Esophagus muscularis mucosa (tissue), 4 donors: ENCODE results near the gene WWC1. TPM values are rescaled to one million over a fixed set of nuclear protein-coding genes. Genes with fewer than 3 reads are reported as not detected.

Source experiments
- DNase-seq: peaks from one replicate; pipeline ENCODE4 v3.0.0-alpha.2; 2017; ENCODE audit errors: extremely low spot score
- H3K27ac ChIP-seq, 4 donors: fragments of 200-600 bp; sonication (generic); replicated peaks in 1 of 4; 1 replicate in 3 of 4; 2 replicates in 1 of 4; pipeline ENCODE4 v1.5.1; 2016 to 2019; ENCODE audit warnings: mild to moderate bottlenecking in 1 of 4
- H3K27me3 ChIP-seq, 4 donors: fragments of 200-600 bp; sonication (generic); one replicate each; pipeline versions ENCODE4 v1.5.1 to v1.6.0; 2016 to 2019
- H3K36me3 ChIP-seq, 4 donors: fragments of 200-600 bp; sonication (generic); one replicate each; pipeline ENCODE4 v1.5.1; 2016 to 2019
- H3K4me1 ChIP-seq, 4 donors: fragments of 200-600 bp; sonication (generic); one replicate each; pipeline ENCODE4 v1.5.1; 2016 to 2019
- H3K4me3 ChIP-seq, 4 donors: fragments of 200-600 bp; sonication (generic); 1 replicate in 2 of 4; 2 replicates in 2 of 4; pipeline ENCODE4 v1.5.1; 2016 to 2019; ENCODE audit warnings: mild to moderate bottlenecking in 4 of 4, moderate library complexity in 1 of 4
- H3K9me3 ChIP-seq, 4 donors: fragments of 200-600 bp; sonication (generic); 1 replicate in 3 of 4; 2 replicates in 1 of 4; pipeline ENCODE4 v1.5.1; 2016 to 2019
- EP300 ChIP-seq: sonication (generic); formaldehyde crosslinking; IDR thresholded peaks from one replicate; pipeline ENCODE4 v1.6.1; 2017; ENCODE audit warnings: antibody characterized with exemption
- POLR2A ChIP-seq: fragments of 450-650 bp; IDR thresholded peaks from one replicate; pipeline ENCODE4 v1.6.1; 2017; ENCODE audit warnings: antibody characterized with exemption, moderate library complexity, mild to moderate bottlenecking, low read depth
- POLR2AphosphoS5 ChIP-seq, 2 donors: sonication (generic); formaldehyde crosslinking; IDR thresholded peaks; one replicate each; pipeline ENCODE4 v1.6.1; 2017; ENCODE audit warnings: antibody characterized with exemption in 2 of 2
- WGBS: methylation state at CpG from one replicate; pipeline ENCODE4 v1.1.5; 2018; 5-methylcytosine and 5-hydroxymethylcytosine counted together
- intact Hi-C: fragments of 100-400 bp; cut with DNase I; formaldehyde crosslinking; loops from one replicate; pipeline ENCODE4 v1.15.1; 2023
- total RNA-seq, 4 donors: library from RNA; depleted of rRNA; stranded (reverse); fragments of >200 nt; gene quantifications; one replicate each; pipeline versions ENCODE4 v1.1.0 to v1.2.1, GENCODE V29; 2016
- TF ChIP-seq, protein P1 (sequence below), 3 experiments: fragments of 200-600 bp in 2 of 3; fragments of 450-650 bp in 1 of 3; sonication (generic) in 2 of 3; IDR thresholded peaks; one replicate each; pipeline ENCODE4 v1.5.1; 2017 to 2019; ENCODE audit warnings: antibody characterized with exemption in 3 of 3, mild to moderate bottlenecking in 2 of 3, moderate library complexity in 1 of 3

The WWC1 gene
- total RNA-seq, 4 donors from 2014 or later: 2.1 to 6.2 (median 3.2) TPM

- TF ChIP-seq POLR2A: no peak
- TF ChIP-seq POLR2AphosphoS5 (IDR thresholded peaks at IDR 0.05): no peak
- TF ChIP-seq, protein P1, sequence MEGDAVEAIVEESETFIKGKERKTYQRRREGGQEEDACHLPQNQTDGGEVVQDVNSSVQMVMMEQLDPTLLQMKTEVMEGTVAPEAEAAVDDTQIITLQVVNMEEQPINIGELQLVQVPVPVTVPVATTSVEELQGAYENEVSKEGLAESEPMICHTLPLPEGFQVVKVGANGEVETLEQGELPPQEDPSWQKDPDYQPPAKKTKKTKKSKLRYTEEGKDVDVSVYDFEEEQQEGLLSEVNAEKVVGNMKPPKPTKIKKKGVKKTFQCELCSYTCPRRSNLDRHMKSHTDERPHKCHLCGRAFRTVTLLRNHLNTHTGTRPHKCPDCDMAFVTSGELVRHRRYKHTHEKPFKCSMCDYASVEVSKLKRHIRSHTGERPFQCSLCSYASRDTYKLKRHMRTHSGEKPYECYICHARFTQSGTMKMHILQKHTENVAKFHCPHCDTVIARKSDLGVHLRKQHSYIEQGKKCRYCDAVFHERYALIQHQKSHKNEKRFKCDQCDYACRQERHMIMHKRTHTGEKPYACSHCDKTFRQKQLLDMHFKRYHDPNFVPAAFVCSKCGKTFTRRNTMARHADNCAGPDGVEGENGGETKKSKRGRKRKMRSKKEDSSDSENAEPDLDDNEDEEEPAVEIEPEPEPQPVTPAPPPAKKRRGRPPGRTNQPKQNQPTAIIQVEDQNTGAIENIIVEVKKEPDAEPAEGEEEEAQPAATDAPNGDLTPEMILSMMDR (IDR thresholded peaks at IDR 0.05): no peak
- no peak for TF ChIP-seq EP300
Observed at GRCh38 chr5:168311061-168311566, 19.7 kb downstream of the WWC1 start.

DNA sequence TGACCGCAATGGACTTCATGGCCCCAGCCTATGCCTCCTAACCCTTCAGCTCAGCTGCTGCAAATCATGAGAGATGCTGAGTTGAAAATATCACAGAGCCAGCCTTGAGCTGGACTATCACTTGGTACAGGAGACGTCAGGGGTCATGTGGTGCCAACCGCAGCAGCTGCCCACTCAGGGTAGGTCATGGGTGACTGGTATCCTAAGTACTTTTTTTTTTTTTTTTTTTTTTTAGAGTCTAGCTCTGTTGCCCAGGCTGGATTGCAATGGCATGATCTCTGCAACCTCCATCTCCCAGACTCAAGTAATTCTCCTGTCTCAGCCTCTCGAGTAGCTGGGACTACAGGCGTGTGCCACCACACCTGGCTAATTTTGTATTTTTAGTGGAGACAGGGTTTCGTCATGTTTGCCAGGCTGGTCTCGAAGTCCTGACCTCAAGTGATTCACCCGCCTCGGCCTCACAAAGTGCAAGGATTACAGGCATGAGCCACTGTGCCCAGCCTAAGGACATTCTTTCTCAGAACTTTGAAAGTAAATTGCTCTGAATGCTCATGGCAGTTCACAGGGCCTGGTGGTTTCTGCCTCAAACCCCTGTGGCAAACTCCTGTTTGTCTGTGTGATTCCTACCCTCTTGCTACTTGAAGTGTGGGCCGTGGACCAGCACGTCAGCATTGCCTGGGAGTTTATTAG lies 21.3 kb downstream of the WWC1 start:
- Histone ChIP-seq H3K4me1 (peaks cover 0 to 9% (median 4%) of the 10 kb centered on the region in 4 donors), H3K27ac (no peak overlapping the region), H3K4me3 (no peak overlapping the region), H3K36me3 (no peaks in the 10 kb centered on the region), H3K9me3 (no peaks in the 10 kb centered on the region), H3K27me3 (no peaks in the 10 kb centered on the region)
- intact Hi-C loops: no loop called here
- TF ChIP-seq, protein P1 (IDR thresholded peaks at IDR 0.05): no peak
- no peak for TF ChIP-seq POLR2AphosphoS5 (IDR thresholded peaks at IDR 0.05)
- TF ChIP-seq EP300: no peak
- 93% methylated on average over 11 of the region's 11 CpGs for WGBS
- DNase-seq: no peak

More at GRCh38 chr5:168311061-168311566, 19.7 kb downstream of the WWC1 start:
- Histone ChIP-seq H3K27ac (no peak overlapping the region), H3K27me3 (no peaks in the 10 kb centered on the region), H3K36me3 (no peaks in the 10 kb centered on the region), H3K4me1 (peaks cover 0 to 9% (median 4%) of the 10 kb centered on the region in 4 donors), H3K9me3 (no peaks in the 10 kb centered on the region), H3K4me3 (no peak overlapping the region)
- 60% methylated on average over 6 of the region's 6 CpGs for WGBS
- intact Hi-C loops: no loop called here
- no peak for DNase-seq

DNA sequence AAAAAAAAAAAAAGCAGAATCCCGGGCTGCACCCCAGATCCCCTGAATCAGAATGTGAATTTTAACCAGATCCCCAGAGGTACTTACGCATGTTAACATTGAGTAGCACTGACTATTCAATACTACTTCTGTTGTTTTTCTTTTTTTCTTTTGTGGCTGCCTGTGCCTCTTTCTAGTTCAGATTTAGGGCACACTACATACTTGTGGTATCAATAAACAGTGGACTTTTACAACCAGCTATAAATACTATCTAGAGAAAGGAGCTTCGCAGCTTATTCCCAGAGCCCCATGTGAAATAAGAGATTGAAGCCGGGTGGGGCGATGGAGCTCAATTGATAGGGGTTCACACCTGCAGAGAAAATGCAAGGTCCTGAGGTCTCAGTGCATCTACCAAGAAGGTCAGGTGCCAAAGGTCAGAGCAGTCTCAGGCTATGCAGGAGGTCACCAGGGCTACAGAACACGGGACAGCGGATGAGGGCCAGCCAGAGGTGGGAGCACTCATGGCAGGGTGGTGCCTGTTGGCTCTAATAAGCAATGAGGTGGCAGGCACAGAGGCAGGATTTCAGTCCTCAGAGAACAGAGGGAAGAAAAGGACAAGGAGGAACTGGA lies 22.3 kb downstream of the WWC1 start:
- Histone ChIP-seq H3K27me3 (no peaks in the 10 kb centered on the region), H3K4me3 (no peak overlapping the region), H3K9me3 (no peaks in the 10 kb centered on the region), H3K27ac (no peak overlapping the region), H3K36me3 (no peaks in the 10 kb centered on the region), H3K4me1 (peaks cover 0 to 9% (median 4%) of the 10 kb centered on the region in 4 donors)
- DNase-seq: no peak
- intact Hi-C loops: no loop called here
- TF ChIP-seq POLR2AphosphoS5 (IDR thresholded peaks at IDR 0.05) (no peak), EP300 (no peak)
- 91% methylated on average over 7 of the region's 7 CpGs for whole genome bisulfite sequencing

DNA sequence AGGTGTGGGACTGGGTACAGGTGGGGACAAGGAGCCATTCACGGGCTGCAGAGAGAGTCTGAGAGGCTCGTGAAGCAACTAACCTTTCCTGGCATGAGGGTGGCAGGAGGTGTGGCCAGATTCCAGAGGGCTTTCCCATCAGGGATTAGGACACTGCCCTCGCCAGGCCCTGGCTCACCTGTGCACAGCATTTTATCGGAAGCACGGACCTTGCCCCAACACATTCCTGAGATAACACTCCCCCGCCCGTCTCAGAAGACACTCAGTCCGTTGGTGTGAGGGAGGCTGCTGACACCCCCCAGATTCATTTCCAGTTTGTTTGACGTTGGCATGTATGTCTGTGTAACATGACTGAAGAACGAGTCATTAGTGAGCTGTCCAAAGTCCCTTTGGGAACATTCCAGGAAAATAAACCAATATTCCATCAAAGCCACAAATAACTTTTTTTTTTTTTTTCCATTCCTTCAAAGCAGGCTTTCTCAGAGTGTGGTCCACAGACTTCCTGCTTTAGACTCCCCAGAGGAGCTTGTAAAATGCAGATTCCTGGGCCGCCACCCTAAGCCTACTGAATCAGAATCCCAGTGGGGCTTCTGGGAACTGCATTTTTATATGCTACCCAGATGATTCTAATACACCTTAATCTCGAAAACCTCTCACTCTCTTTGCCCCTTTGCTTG lies 23.4 kb downstream of the WWC1 start:
- Histone ChIP-seq H3K27ac (no peak overlapping the region), H3K36me3 (no peaks in the 10 kb centered on the region), H3K9me3 (no peaks in the 10 kb centered on the region), H3K27me3 (no peaks in the 10 kb centered on the region), H3K4me3 (no peak overlapping the region), H3K4me1 (peaks cover 0 to 9% (median 4%) of the 10 kb centered on the region in 4 donors)
- TF ChIP-seq, protein P1 (IDR thresholded peaks at IDR 0.05): no peak
- TF ChIP-seq EP300 (no peak), POLR2A (no peak), POLR2AphosphoS5 (IDR thresholded peaks at IDR 0.05) (no peak)
- intact Hi-C loops: no loop called here
- WGBS: 43% methylated on average over 12 of the region's 12 CpGs
- no peak for DNase-seq
